GM12892 (cell line): ENCODE results near the gene TIMP3. TPM values are rescaled to one million over a fixed set of nuclear protein-coding genes. Genes with fewer than 3 reads are reported as not detected.
"Not testable (repeated sequence)": the region's sequence is repeated elsewhere in the genome, so short reads cannot be mapped to it uniquely, and the experiment has no call there.

Experiments used
- DNase-seq: peaks from one replicate; pipeline ENCODE4 v3.0.0; 2011; ENCODE audit not compliant: insufficient read length
- FAIRE-seq: peaks from 2 replicates; lab custom pipeline; 2011; peaks lifted over from hg19 to GRCh38; lab: Jason Lieb, UNC
- POLR2A ChIP-seq: IDR thresholded peaks from 2 replicates; pipeline ENCODE4 v1.6.1; 2011; ENCODE audit warnings: low read depth, low read length, control low read depth
- POLR2AphosphoS5 ChIP-seq: IDR thresholded peaks from 2 replicates; pipeline ENCODE4 v1.6.1; 2011; ENCODE audit warnings: low read depth, low read length, control low read depth
- TAF1 ChIP-seq: IDR thresholded peaks from 2 replicates; pipeline ENCODE4 v1.6.1; 2011; ENCODE audit warnings: low read depth, mild to moderate bottlenecking, control low read depth, low read length, borderline replicate concordance
- polyA plus RNA-seq: library from polyadenylated mRNA; unstranded; fragments of >200 nt; gene quantifications from one replicate; pipeline ENCODE4 v1.2.1, GENCODE V29; 2012; ENCODE audit warnings: missing spikeins, inconsistent platforms; ENCODE audit not compliant: missing spikeins

The TIMP3 gene
- not detected for polyA plus RNA-seq

- no peak for DNase-seq
- TF ChIP-seq POLR2AphosphoS5, result no peak
- no peak for TF ChIP-seq TAF1
- no peak for TF ChIP-seq POLR2A
- FAIRE-seq, result no peak
Observed at GRCh38 chr22:32801537-32802236, at the start of gene TIMP3. Gene TIMP3 (plus strand): TSS chr22:32801705. CDS start chr22:32802002, 297 bp downstream.

- TF ChIP-seq POLR2AphosphoS5 (no peak), POLR2A (no peak), TAF1 (no peak)
- FAIRE-seq (no peak), DNase-seq (no peak)
Observed at GRCh38 chr22:32752326-32752725, 49.2 kb upstream of the TIMP3 start.

GRCh38 chr22:32752816-32753520 lies 48.5 kb upstream of the TIMP3 start:
- TF ChIP-seq POLR2AphosphoS5, result no peak
- TF ChIP-seq TAF1, result no peak
- TF ChIP-seq POLR2A, result no peak
- no peak for FAIRE-seq
- DNase-seq, result no peak

- TF ChIP-seq POLR2AphosphoS5 (no peak), POLR2A (no peak), TAF1 (no peak)
- DNase-seq (no peak), FAIRE-seq (no peak)
Observed at GRCh38 chr22:32753591-32753990, 47.9 kb upstream of the TIMP3 start.

- no peak for TF ChIP-seq POLR2AphosphoS5
- no peak for TF ChIP-seq POLR2A
- TF ChIP-seq TAF1, result no peak
- FAIRE-seq, result no peak
- no peak for DNase-seq
Observed at GRCh38 chr22:32754413-32755041, 47.0 kb upstream of the TIMP3 start.

- not testable (repeated sequence) for DNase-seq, FAIRE-seq
Observed at GRCh38 chr22:32757086-32757762, 44.3 kb upstream of the TIMP3 start.

GRCh38 chr22:32758866-32759385 lies 42.6 kb upstream of the TIMP3 start:
- TF ChIP-seq POLR2AphosphoS5, result no peak
- TF ChIP-seq TAF1, result no peak
- no peak for TF ChIP-seq POLR2A
- FAIRE-seq (no peak), DNase-seq (no peak)

GRCh38 chr22:32760396-32760795 lies 41.1 kb upstream of the TIMP3 start:
- FAIRE-seq (no peak), DNase-seq (no peak)
- TF ChIP-seq TAF1, result no peak
- TF ChIP-seq POLR2AphosphoS5, result no peak
- no peak for TF ChIP-seq POLR2A

GRCh38 chr22:32760815-32761214 lies 40.7 kb upstream of the TIMP3 start:
- DNase-seq, result no peak
- no peak for TF ChIP-seq TAF1
- TF ChIP-seq POLR2A, result no peak
- TF ChIP-seq POLR2AphosphoS5, result no peak
- FAIRE-seq, result no peak

- FAIRE-seq, result no peak
- TF ChIP-seq POLR2AphosphoS5 (no peak), POLR2A (no peak), TAF1 (no peak)
- DNase-seq, result no peak
Observed at GRCh38 chr22:32761251-32761903, 40.1 kb upstream of the TIMP3 start.

- TF ChIP-seq TAF1 (no peak), POLR2AphosphoS5 (no peak), POLR2A (no peak)
- FAIRE-seq, result no peak
- no peak for DNase-seq
Observed at GRCh38 chr22:32764330-32765131, 37.0 kb upstream of the TIMP3 start.
